Activated T-cell treated with anti-CD3 and anti-CD28 coated beads, Interleukin-2, amount 50 U/mL, for 4 hours (primary cell): Measurements from ENCODE around the gene TSPAN10. TPM values are rescaled to one million over a fixed set of nuclear protein-coding genes. Genes with fewer than 3 reads are reported as not detected.

Experiments
- ATAC-seq, 2 donors: fragments of 200-7000 bp; cut with Tn5 transposase; one replicate each; pipeline ENCODE4 v1.10.0; 2021
- DNase-seq: peaks from one replicate; pipeline ENCODE4 v3.0.0-alpha.2; 2020
- H3K27me3 Mint-ChIP-seq: one replicate; pipeline ENCODE4 v1.8.0; 2021; ENCODE audit warnings: low read depth, mixed read lengths
- H3K36me3 Mint-ChIP-seq: one replicate; pipeline ENCODE4 v1.8.0; 2022; ENCODE audit warnings: mixed read lengths; ENCODE audit not compliant: insufficient read depth
- H3K4me1 Mint-ChIP-seq: one replicate; pipeline ENCODE4 v1.8.0; 2021; ENCODE audit warnings: low read depth, mixed read lengths
- H3K4me3 Mint-ChIP-seq: one replicate; pipeline ENCODE4 v1.8.0; 2021; ENCODE audit warnings: mild to moderate bottlenecking, moderate library complexity, mixed read lengths
- H3K9me3 Mint-ChIP-seq: one replicate; pipeline ENCODE4 v1.8.0; 2021; ENCODE audit warnings: mixed read lengths
- total RNA-seq, 3 donors: library from RNA; stranded (reverse); gene quantifications; one replicate each; pipeline ENCODE4 v1.2.1, GENCODE V29; 2021

Gene TSPAN10
- total RNA-seq, 3 donors from 2014 or later: 0.11 to 0.18 TPM; not detected in 1

- no peaks in the 10 kb centered on the region for H3K27me3 Mint-ChIP-seq
- no peaks in the 10 kb centered on the region for H3K9me3 Mint-ChIP-seq
Measured at GRCh38 chr17:81694810-81695209, 57.8 kb downstream of the TSPAN10 start.

GRCh38 chr17:81695211-81695610 lies 58.2 kb downstream of the TSPAN10 start:
- H3K36me3 Mint-ChIP-seq: peaks cover 17% of the 10 kb centered on the region
- DNase-seq: no peak
- H3K4me3 Mint-ChIP-seq: no peak overlapping the region
- peaks cover 2% of the 10 kb centered on the region for H3K4me1 Mint-ChIP-seq
- ATAC-seq: no peak
- no peaks in the 10 kb centered on the region for H3K9me3 Mint-ChIP-seq
- H3K27me3 Mint-ChIP-seq: no peaks in the 10 kb centered on the region

More at GRCh38 chr17:81694810-81695209, 57.8 kb downstream of the TSPAN10 start:
- H3K36me3 Mint-ChIP-seq: peaks cover 20% of the 10 kb centered on the region
- no peak overlapping the region for H3K4me3 Mint-ChIP-seq
- no peak for ATAC-seq
- H3K4me1 Mint-ChIP-seq: peaks cover 2% of the 10 kb centered on the region
- DNase-seq: no peak

- DNase-seq (no peak), ATAC-seq (no peak)
- H3K27me3 Mint-ChIP-seq: no peaks in the 10 kb centered on the region
- no peaks in the 10 kb centered on the region for H3K9me3 Mint-ChIP-seq
- peaks cover 3% of the 10 kb centered on the region for H3K4me1 Mint-ChIP-seq
- H3K36me3 Mint-ChIP-seq: peaks cover 17% of the 10 kb centered on the region
- no peak overlapping the region for H3K4me3 Mint-ChIP-seq
Measured at GRCh38 chr17:81695801-81696200, 58.8 kb downstream of the TSPAN10 start.

- H3K4me1 Mint-ChIP-seq: peaks cover 8% of the 10 kb centered on the region
- DNase-seq (no peak), ATAC-seq (no peak)
- H3K4me3 Mint-ChIP-seq: no peak overlapping the region
- no peaks in the 10 kb centered on the region for H3K27me3 Mint-ChIP-seq
- peaks cover 12% of the 10 kb centered on the region for H3K36me3 Mint-ChIP-seq
- no peaks in the 10 kb centered on the region for H3K9me3 Mint-ChIP-seq
Measured at GRCh38 chr17:81696218-81696941, 59.4 kb downstream of the TSPAN10 start.

- Mint-ChIP-seq H3K27me3 (no peaks in the 10 kb centered on the region), H3K36me3 (peaks cover 7% of the 10 kb centered on the region), H3K9me3 (no peaks in the 10 kb centered on the region), H3K4me1 (peaks cover 16% of the 10 kb centered on the region), H3K4me3 (no peak overlapping the region)
- ATAC-seq (no peak), DNase-seq (no peak)
Measured at GRCh38 chr17:81697261-81698044, 60.5 kb downstream of the TSPAN10 start.

Other genes with a start within 250 kb of the TSPAN10 start
- under 1 TPM; 0.08 to 0.19 (median 0.08) TPM for gene BAHCC1, start 241.7 kb upstream of the TSPAN10 start, total RNA-seq
- gene ACTG1, start 124.4 kb upstream of the TSPAN10 start, total RNA-seq: 1,000 to 10,000 TPM; 3,953 to 4,676 (median 4,016) TPM
- gene FSCN2, start 108.8 kb upstream of the TSPAN10 start, total RNA-seq: under 1 TPM in 2 of 3 donors, not detected in 1; 0.33 to 0.58 TPM
- gene FAAP100, start 84.8 kb upstream of the TSPAN10 start, total RNA-seq: 10 to 100 TPM; 59.3 to 63.3 (median 61.6) TPM
- gene NPLOC4, start 84 bp upstream of the TSPAN10 start, total RNA-seq: 100 to 1,000 TPM; 153 to 201 (median 167) TPM
- under 1 TPM in 1 of 3 donors, not detected in 2; 0.35 TPM for gene PDE6G, start 19.3 kb downstream of the TSPAN10 start, total RNA-seq
- gene OXLD1, start 29.4 kb downstream of the TSPAN10 start, total RNA-seq: 10 to 100 TPM; 35.0 to 41.1 (median 35.3) TPM
- gene CCDC137, start 29.5 kb downstream of the TSPAN10 start, total RNA-seq: 10 to 100 TPM; 82.9 to 91.9 (median 84.9) TPM
- 10 to 100 TPM; 27.3 to 38.6 (median 27.9) TPM for gene ARL16, start 46.6 kb downstream of the TSPAN10 start, total RNA-seq
- 100 to 1,000 TPM; 146 to 162 (median 147) TPM for gene HGS, start 46.8 kb downstream of the TSPAN10 start, total RNA-seq
- 100 to 1,000 TPM; 294 to 372 (median 359) TPM for gene MRPL12, start 66.2 kb downstream of the TSPAN10 start, total RNA-seq
- 10 to 100 TPM; 29.9 to 47.8 (median 38.8) TPM for gene SLC25A10, start 75.1 kb downstream of the TSPAN10 start, total RNA-seq
- gene GCGR, start 167.0 kb downstream of the TSPAN10 start, total RNA-seq: not detected
- gene MCRIP1, start 196.1 kb downstream of the TSPAN10 start, total RNA-seq: 100 to 1,000 TPM; 100 to 112 (median 110) TPM
- gene PPP1R27, start 197.9 kb downstream of the TSPAN10 start, total RNA-seq: not detected
- gene P4HB, start 223.3 kb downstream of the TSPAN10 start, total RNA-seq: 100 to 1,000 TPM; 442 to 487 (median 478) TPM
- 100 to 1,000 TPM; 789 to 858 (median 821) TPM for gene ARHGDIA, start 234.1 kb downstream of the TSPAN10 start, total RNA-seq